H9 (cell line): ENCODE measurements around the gene TMEM61. TPM values are rescaled to one million over a fixed set of nuclear protein-coding genes. Genes with fewer than 3 reads are reported as not detected.

Experiments used
- DNase-seq: peaks from one replicate; pipeline ENCODE4 v3.0.0-alpha.2; 2017
- H2AFZ ChIP-seq: one replicate; pipeline ENCODE4 v1.6.1; 2013; ENCODE audit warnings: mild to moderate bottlenecking, low read length, control low read depth, moderate library complexity
- H2AK5ac ChIP-seq: 2 replicates; pipeline ENCODE4 v1.6.1; 2013; ENCODE audit warnings: low read length, control low read depth, mixed read lengths; ENCODE audit not compliant: insufficient read length
- H2BK120ac ChIP-seq: one replicate; pipeline ENCODE4 v1.6.1; 2013; ENCODE audit warnings: low read depth, mild to moderate bottlenecking, low read length, control low read depth, inconsistent platforms; ENCODE audit not compliant: poor library complexity, severe bottlenecking
- H2BK12ac ChIP-seq: 2 replicates; pipeline ENCODE4 v1.6.1; 2013; ENCODE audit warnings: low read length, control low read depth, mixed read lengths, low read depth; ENCODE audit not compliant: insufficient read length
- H2BK15ac ChIP-seq: 2 replicates; pipeline ENCODE4 v1.6.1; 2013; ENCODE audit warnings: low read depth, low read length, control low read depth
- H2BK20ac ChIP-seq: one replicate; pipeline ENCODE4 v1.6.1; 2013; ENCODE audit warnings: low read depth, mild to moderate bottlenecking, low read length, control low read depth, inconsistent platforms; ENCODE audit not compliant: poor library complexity, severe bottlenecking
- H2BK5ac ChIP-seq: 2 replicates; pipeline ENCODE4 v1.6.1; 2013; ENCODE audit warnings: low read length, control low read depth, mixed read lengths; ENCODE audit not compliant: insufficient read length
- H3K14ac ChIP-seq: 2 replicates; pipeline ENCODE4 v1.6.1; 2013; ENCODE audit warnings: low read length, control low read depth; ENCODE audit not compliant: insufficient read depth
- H3K18ac ChIP-seq: 2 replicates; pipeline ENCODE4 v1.6.1; 2013; ENCODE audit warnings: low read depth, mild to moderate bottlenecking, mixed read lengths, low read length, control low read depth; ENCODE audit not compliant: insufficient read length
- H3K23ac ChIP-seq: 2 replicates; pipeline ENCODE4 v1.6.1; 2013; ENCODE audit warnings: low read length, control low read depth, mixed read lengths, low read depth; ENCODE audit not compliant: insufficient read length
- H3K23me2 ChIP-seq: 2 replicates; pipeline ENCODE4 v1.6.1; 2013; ENCODE audit warnings: low read depth, mild to moderate bottlenecking, mixed read lengths, low read length, control low read depth; ENCODE audit not compliant: insufficient read length, poor library complexity, severe bottlenecking
- H3K27ac ChIP-seq: 2 replicates; pipeline ENCODE4 v1.5.1; 2013; ENCODE audit warnings: low read length, control low read depth, mixed read lengths, low read depth; ENCODE audit not compliant: insufficient read length
- H3K27me3 ChIP-seq: 2 replicates; pipeline ENCODE4 v1.6.1; 2013; ENCODE audit warnings: low read length, control low read depth, inconsistent platforms; ENCODE audit not compliant: insufficient read depth
- H3K4ac ChIP-seq: 2 replicates; pipeline ENCODE4 v1.6.1; 2013; ENCODE audit warnings: low read depth, mild to moderate bottlenecking, control low read depth, inconsistent platforms, low read length, moderate library complexity
- H3K4me1 ChIP-seq: 2 replicates; pipeline ENCODE4 v1.6.1; 2013; ENCODE audit warnings: low read length, control low read depth, inconsistent platforms; ENCODE audit not compliant: insufficient read depth
- H3K4me2 ChIP-seq: 2 replicates; pipeline ENCODE4 v1.6.1; 2013; ENCODE audit warnings: low read length, control low read depth, mixed read lengths; ENCODE audit not compliant: insufficient read length, insufficient read depth
- H3K56ac ChIP-seq: 2 replicates; pipeline ENCODE4 v1.6.1; 2013; ENCODE audit warnings: low read depth, mild to moderate bottlenecking, mixed read lengths, low read length, control low read depth; ENCODE audit not compliant: insufficient read length
- H3K79me1 ChIP-seq: 2 replicates; pipeline ENCODE4 v1.6.1; 2013; ENCODE audit warnings: low read depth, mild to moderate bottlenecking, moderate library complexity, low read length, control low read depth, inconsistent platforms; ENCODE audit not compliant: insufficient read depth, poor library complexity, severe bottlenecking
- H3K79me2 ChIP-seq: 2 replicates; pipeline ENCODE4 v1.6.1; 2013; ENCODE audit warnings: low read length, control low read depth, inconsistent platforms; ENCODE audit not compliant: insufficient read depth
- H3K9ac ChIP-seq: 2 replicates; pipeline ENCODE4 v1.6.1; 2013; ENCODE audit warnings: low read length, control low read depth, mixed read lengths; ENCODE audit not compliant: insufficient read length; ENCODE audit errors: extremely low read depth
- H3K9me3 ChIP-seq: one replicate; pipeline ENCODE4 v1.6.1; 2013; ENCODE audit warnings: low read depth, low read length, inconsistent platforms; ENCODE audit not compliant: control insufficient read depth
- H3T11ph ChIP-seq: one replicate; pipeline ENCODE4 v1.6.1; 2013; ENCODE audit warnings: mild to moderate bottlenecking, low read length, control low read depth, inconsistent platforms
- H4K20me1 ChIP-seq: one replicate; pipeline ENCODE4 v1.6.1; 2013; ENCODE audit not compliant: control insufficient read depth, insufficient read length, insufficient read depth
- H4K5ac ChIP-seq: 2 replicates; pipeline ENCODE4 v1.6.1; 2013; ENCODE audit warnings: low read depth, mild to moderate bottlenecking, mixed read lengths, low read length, control low read depth; ENCODE audit not compliant: insufficient read length
- H4K8ac ChIP-seq: replicated peaks from 2 replicates; pipeline ENCODE4 v1.6.1; 2013; ENCODE audit warnings: low read length, control low read depth, mixed read lengths, low read depth; ENCODE audit not compliant: insufficient read length
- H4K91ac ChIP-seq: 2 replicates; pipeline ENCODE4 v1.6.1; 2013; ENCODE audit warnings: low read depth, mild to moderate bottlenecking, moderate library complexity, mixed read lengths, low read length, control low read depth; ENCODE audit not compliant: insufficient read length
- H3K27ac Mint-ChIP-seq, 3 experiments: 2 replicates in 2 of 3; 3 replicates in 1 of 3; pipeline ENCODE4 v1.8.0; 2020 to 2021; ENCODE audit warnings: mixed read lengths in 3 of 3, mild to moderate bottlenecking in 1 of 3, moderate library complexity in 1 of 3
- H3K27me3 Mint-ChIP-seq: 2 replicates; pipeline ENCODE4 v1.8.0; 2021; ENCODE audit warnings: low read depth, mild to moderate bottlenecking, moderate library complexity, mixed read lengths
- H3K36me3 Mint-ChIP-seq, 3 experiments: 2 replicates in 2 of 3; 3 replicates in 1 of 3; pipeline ENCODE4 v1.8.0; 2020 to 2021; ENCODE audit warnings: low read depth in 3 of 3, mixed read lengths in 3 of 3; ENCODE audit not compliant: insufficient read depth in 1 of 3
- H3K4me1 Mint-ChIP-seq, 2 experiments: 2 replicates each; pipeline ENCODE4 v1.8.0; 2020; ENCODE audit warnings: mixed read lengths in 2 of 2
- H3K4me3 Mint-ChIP-seq, 2 experiments: 2 replicates in 1 of 2; 3 replicates in 1 of 2; pipeline ENCODE4 v1.8.0; 2020 to 2021; ENCODE audit warnings: mild to moderate bottlenecking in 2 of 2, mixed read lengths in 2 of 2, moderate library complexity in 1 of 2
- H3K9me3 Mint-ChIP-seq, 2 experiments: 2 replicates in 1 of 2; 3 replicates in 1 of 2; pipeline ENCODE4 v1.8.0; 2020; ENCODE audit warnings: mild to moderate bottlenecking in 2 of 2, mixed read lengths in 2 of 2, moderate library complexity in 1 of 2
- WGBS: extraction: QIAGEN DNeasy Blood & Tissue Kit; methylation state at CpG from one replicate; pipeline ENCODE4 v1.1.7; 2013; ENCODE audit warnings: missing lambda C conversion rate, low lambda C conversion rate, mixed read lengths; ENCODE audit not compliant: insufficient read length; ENCODE audit errors: extremely low coverage; 5-methylcytosine and 5-hydroxymethylcytosine counted together
- total RNA-seq: library from RNA; stranded (reverse); gene quantifications from 2 replicates; pipeline ENCODE4 v1.2.1, GENCODE V29; 2021
- TF ChIP-seq, protein P1 (sequence below): fragments of 200-600 bp; sonication (generic); conservative IDR thresholded peaks from 3 replicates; pipeline ENCODE4 v1.8.0; 2021; ENCODE audit warnings: antibody characterized with exemption, mild to moderate bottlenecking

Gene TMEM61
- total RNA-seq, 1 experiment from 2014 or later: 0.61 TPM

DNA sequence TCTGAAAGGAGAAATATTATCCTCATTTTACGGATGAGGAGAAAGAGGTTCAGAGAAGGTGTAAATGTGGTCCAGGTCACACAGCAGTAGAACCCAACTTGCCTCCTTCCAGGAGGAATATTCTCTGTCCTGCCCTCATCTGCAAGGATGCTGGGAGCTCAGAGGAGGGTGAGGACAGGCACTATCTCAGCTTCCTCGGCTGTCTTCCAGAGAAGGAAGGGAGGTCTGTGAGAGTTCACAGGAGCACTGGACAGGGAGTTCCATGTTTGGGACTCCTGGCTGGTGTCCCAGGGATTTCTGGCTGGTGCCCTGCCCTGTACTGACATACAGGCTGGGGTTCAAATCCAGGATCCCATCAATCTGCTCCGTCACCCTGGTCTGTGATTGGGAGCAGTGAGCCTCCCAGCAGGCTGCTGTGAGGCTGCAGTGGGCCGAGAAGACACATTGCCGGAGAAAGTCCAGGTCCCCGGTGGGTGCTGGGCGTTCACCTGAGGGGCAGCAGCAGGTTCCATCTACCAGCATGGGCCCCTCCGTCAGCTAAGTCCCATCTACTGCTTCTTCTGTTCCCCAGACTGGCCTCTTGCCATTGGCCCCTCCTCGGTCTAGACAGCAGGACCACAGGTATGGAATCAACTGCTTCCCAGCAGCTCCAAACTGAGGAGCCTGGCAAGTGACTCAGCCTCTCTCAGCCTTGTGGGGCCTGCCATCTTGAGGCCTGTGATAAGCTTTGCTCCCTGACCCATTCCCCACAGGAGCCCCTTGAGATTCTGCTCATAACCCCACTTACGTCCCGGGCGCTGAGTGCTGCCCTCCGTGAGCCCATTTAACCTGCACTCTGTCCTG, 9.8 kb downstream of the TMEM61 start:
- Histone ChIP-seq H4K91ac (no peak overlapping the region), H3K56ac (no peak overlapping the region), H3K4me2 (no peak overlapping the region), H4K5ac (no peak overlapping the region), H3K79me2 (no peaks in the 10 kb centered on the region), H3K4ac (no peak overlapping the region), H2BK20ac (no peak overlapping the region), H4K20me1 (no peaks in the 10 kb centered on the region), H2BK15ac (no peak overlapping the region), H3K27me3 (no peaks in the 10 kb centered on the region), H3K79me1 (no peaks in the 10 kb centered on the region), H4K8ac (no peak overlapping the region), H3K14ac (no peak overlapping the region), H3K27ac (no peak overlapping the region), H3K9ac (no peak overlapping the region), H3K23ac (no peak overlapping the region), H3K9me3 (no peaks in the 10 kb centered on the region), H3K23me2 (no peaks in the 10 kb centered on the region), H2AFZ (no peak overlapping the region), H2BK12ac (no peak overlapping the region), H3K4me1 (peaks cover 11% of the 10 kb centered on the region; the same call in 1 of the 2 replicates), H2BK120ac (no peak overlapping the region), H3K18ac (no peak overlapping the region), H2BK5ac (no peak overlapping the region), H3T11ph (no peak overlapping the region), H2AK5ac (no peak overlapping the region)
- H3K36me3 Mint-ChIP-seq: no peaks in the 10 kb centered on the region
- H3K4me3 Mint-ChIP-seq: no peak overlapping the region
- WGBS: no CpG with 5 or more reads among the region's 13 CpGs
- peaks cover 5% of the 10 kb centered on the region for H3K27me3 Mint-ChIP-seq
- no peaks in the 10 kb centered on the region for H3K9me3 Mint-ChIP-seq
- no peak for DNase-seq
- no peak overlapping the region for H3K27ac Mint-ChIP-seq
- TF ChIP-seq, protein P1, sequence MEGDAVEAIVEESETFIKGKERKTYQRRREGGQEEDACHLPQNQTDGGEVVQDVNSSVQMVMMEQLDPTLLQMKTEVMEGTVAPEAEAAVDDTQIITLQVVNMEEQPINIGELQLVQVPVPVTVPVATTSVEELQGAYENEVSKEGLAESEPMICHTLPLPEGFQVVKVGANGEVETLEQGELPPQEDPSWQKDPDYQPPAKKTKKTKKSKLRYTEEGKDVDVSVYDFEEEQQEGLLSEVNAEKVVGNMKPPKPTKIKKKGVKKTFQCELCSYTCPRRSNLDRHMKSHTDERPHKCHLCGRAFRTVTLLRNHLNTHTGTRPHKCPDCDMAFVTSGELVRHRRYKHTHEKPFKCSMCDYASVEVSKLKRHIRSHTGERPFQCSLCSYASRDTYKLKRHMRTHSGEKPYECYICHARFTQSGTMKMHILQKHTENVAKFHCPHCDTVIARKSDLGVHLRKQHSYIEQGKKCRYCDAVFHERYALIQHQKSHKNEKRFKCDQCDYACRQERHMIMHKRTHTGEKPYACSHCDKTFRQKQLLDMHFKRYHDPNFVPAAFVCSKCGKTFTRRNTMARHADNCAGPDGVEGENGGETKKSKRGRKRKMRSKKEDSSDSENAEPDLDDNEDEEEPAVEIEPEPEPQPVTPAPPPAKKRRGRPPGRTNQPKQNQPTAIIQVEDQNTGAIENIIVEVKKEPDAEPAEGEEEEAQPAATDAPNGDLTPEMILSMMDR: no peak
- H3K4me1 Mint-ChIP-seq: peaks cover 25% of the 10 kb centered on the region in 2 experiments
